IMR-90 (cell line): ENCODE data around the gene C6orf47. TPM values are rescaled to one million over a fixed set of nuclear protein-coding genes. Genes with fewer than 3 reads are reported as not detected.
A peak's percentile ranks its signal among the peaks of the same experiment; 100 is the strongest.

Experiments used
- ATAC-seq: fragments of 200-7000 bp; cut with Tn5 transposase; 2 replicates; pipeline ENCODE4 v1.9.1; 2020; ENCODE audit warnings: low read depth, mild to moderate bottlenecking, moderate library complexity
- BruUV-seq: library from RNA; stranded (reverse); fragments of 400-500 nt; replicated peaks from 2 replicates; lab custom pipeline; 2021; lab: Mats Ljungman, UMichigan
- CTCF ChIA-PET: fragments of 300-600 bp; formaldehyde crosslinking; extraction: SDS; loops from one replicate; lab custom pipeline; 2021; ENCODE audit warnings: antibody characterized with exemption; lab: Yijun Ruan, JAX
- POLR2A ChIA-PET: fragments of 300-600 bp; sonication (Branson Sonifier 250); formaldehyde crosslinking; loops from one replicate; lab custom pipeline; 2022; ENCODE audit warnings: antibody characterized with exemption; ENCODE audit not compliant: unreplicated experiment; lab: Charles Lee
- DNase-seq: peaks from one replicate; pipeline ENCODE4 v3.0.0; 2013
- H2AFZ ChIP-seq: replicated peaks from 2 replicates; pipeline ENCODE3; 2013; ENCODE audit warnings: low read length, mild to moderate bottlenecking; ENCODE audit not compliant: poor library complexity
- H2AK5ac ChIP-seq: 2 replicates; pipeline ENCODE4 v1.6.1; 2013; ENCODE audit warnings: low read depth, low read length, inconsistent platforms
- H2AK9ac ChIP-seq: replicated peaks from 2 replicates; pipeline ENCODE3; 2013; ENCODE audit warnings: mild to moderate bottlenecking, low read depth, low read length, moderate library complexity; ENCODE audit not compliant: poor library complexity
- H2BK120ac ChIP-seq: 2 replicates; pipeline ENCODE4 v1.6.1; 2013; ENCODE audit warnings: low read depth, low read length, inconsistent platforms
- H2BK15ac ChIP-seq: 3 replicates; pipeline ENCODE4 v1.6.1; 2013; ENCODE audit warnings: low read depth, low read length, inconsistent platforms
- H2BK20ac ChIP-seq: 2 replicates; pipeline ENCODE4 v1.6.1; 2013; ENCODE audit warnings: low read depth, mild to moderate bottlenecking, inconsistent platforms, low read length, moderate library complexity
- H2BK5ac ChIP-seq: 2 replicates; pipeline ENCODE4 v1.6.1; 2013; ENCODE audit warnings: mild to moderate bottlenecking, low read depth, low read length, inconsistent platforms; ENCODE audit not compliant: poor library complexity, severe bottlenecking
- H3K14ac ChIP-seq: replicated peaks from 2 replicates; pipeline ENCODE4 v1.6.1; 2013; ENCODE audit warnings: low read depth, low read length, inconsistent platforms
- H3K18ac ChIP-seq: 2 replicates; pipeline ENCODE4 v1.6.1; 2013; ENCODE audit warnings: low read depth, low read length, control low read depth
- H3K23ac ChIP-seq: 2 replicates; pipeline ENCODE4 v1.6.1; 2013; ENCODE audit warnings: low read depth, low read length, inconsistent platforms
- H3K27ac ChIP-seq: 2 replicates; pipeline ENCODE4 v1.5.1; 2013; ENCODE audit warnings: mild to moderate bottlenecking, control low read depth, low read length; ENCODE audit not compliant: insufficient read depth
- H3K27me3 ChIP-seq: 2 replicates; pipeline ENCODE4 v1.6.1; 2013; ENCODE audit warnings: low read length; ENCODE audit not compliant: control insufficient read depth, insufficient read depth
- H3K36me3 ChIP-seq: 2 replicates; pipeline ENCODE4 v1.6.1; 2013; ENCODE audit warnings: low read length, mixed read lengths; ENCODE audit not compliant: control insufficient read depth, insufficient read depth
- H3K4ac ChIP-seq: 2 replicates; pipeline ENCODE4 v1.6.1; 2013; ENCODE audit warnings: low read depth, low read length, inconsistent platforms
- H3K4me1 ChIP-seq: 2 replicates; pipeline ENCODE4 v1.6.1; 2013; ENCODE audit warnings: low read length, mixed read lengths; ENCODE audit not compliant: control insufficient read depth, insufficient read depth
- H3K4me2 ChIP-seq: 2 replicates; pipeline ENCODE4 v1.6.1; 2013; ENCODE audit warnings: low read depth, mild to moderate bottlenecking, control low read depth, low read length, moderate library complexity
- H3K4me3 ChIP-seq: 2 replicates; pipeline ENCODE4 v1.5.1; 2013; ENCODE audit warnings: low read depth, mild to moderate bottlenecking, control low read depth, low read length, moderate library complexity; ENCODE audit not compliant: insufficient read depth
- H3K56ac ChIP-seq: 2 replicates; pipeline ENCODE4 v1.6.1; 2013; ENCODE audit warnings: low read length, inconsistent platforms; ENCODE audit not compliant: insufficient read depth; ENCODE audit errors: extremely low read depth
- H3K79me1 ChIP-seq, 2 experiments: 2 replicates each; pipeline ENCODE4 v1.6.1; 2013; ENCODE audit warnings: low read length in 2 of 2, inconsistent platforms in 1 of 2, low read depth in 1 of 2
- H3K9ac ChIP-seq: 2 replicates; pipeline ENCODE4 v1.6.1; 2013; ENCODE audit warnings: low read depth, low read length, control low read depth
- H3K9me1 ChIP-seq: 2 replicates; pipeline ENCODE4 v1.6.1; 2013; ENCODE audit warnings: low read length, inconsistent platforms; ENCODE audit not compliant: insufficient read depth
- H3K9me3 ChIP-seq: 2 replicates; pipeline ENCODE4 v1.6.1; 2013; ENCODE audit warnings: low read length; ENCODE audit not compliant: control insufficient read depth, insufficient read depth
- H4K20me1 ChIP-seq: 2 replicates; pipeline ENCODE4 v1.6.1; 2013; ENCODE audit warnings: low read length, inconsistent platforms; ENCODE audit not compliant: insufficient read depth
- H4K5ac ChIP-seq: 2 replicates; pipeline ENCODE4 v1.6.1; 2013; ENCODE audit warnings: mild to moderate bottlenecking, low read depth, low read length, control low read depth
- H4K8ac ChIP-seq, 2 experiments: 2 replicates each; pipeline ENCODE4 v1.6.1; 2013; ENCODE audit warnings: low read depth in 2 of 2, low read length in 2 of 2, control low read depth in 1 of 2, inconsistent platforms in 1 of 2
- H4K91ac ChIP-seq: 2 replicates; pipeline ENCODE4 v1.6.1; 2013; ENCODE audit warnings: low read depth, low read length, inconsistent platforms; ENCODE audit not compliant: insufficient read depth
- WGBS, 2 experiments: methylation state at CpG; one replicate each; pipeline versions ENCODE4 v1.1.5 to v1.1.7; 2013; ENCODE audit warnings: missing lambda C conversion rate in 2 of 2; ENCODE audit not compliant: insufficient read length in 1 of 2; ENCODE audit errors: extremely low coverage in 2 of 2; 5-methylcytosine and 5-hydroxymethylcytosine counted together
- dilution Hi-C: fragments of 300-500 bp; cut with HindIII; formaldehyde crosslinking; loops from one replicate; pipeline ENCODE4 v1.14.3; 2018; ENCODE audit warnings: low sequenced_read_pairs; ENCODE audit not compliant: unreplicated experiment
- in situ Hi-C: fragments of 300-500 bp; cut with MboI; formaldehyde crosslinking; loops from 3 replicates; pipeline ENCODE4 v1.14.3; 2019; ENCODE audit warnings: low sequenced_read_pairs, inconsistent platforms, mixed read lengths
- intact Hi-C: fragments of 100-400 bp; cut with micrococcal nuclease; formaldehyde crosslinking; loops from 2 replicates; pipeline ENCODE4 v1.10.0; 2022
- polyA plus RNA-seq, 3 experiments: library from polyadenylated mRNA; depleted of rRNA; stranded (reverse); fragments of >200 nt; gene quantifications; 2 replicates each; pipeline ENCODE4 v1.2.3, GENCODE V29; 2012; ENCODE audit warnings: low replicate concordance in 1 of 3
- total RNA-seq: library from RNA; depleted of rRNA; stranded (reverse); fragments of >200 nt; gene quantifications from 2 replicates; pipeline ENCODE4 v1.2.3, GENCODE V29; 2012
- TF ChIP-seq, protein P1 (sequence below): conservative IDR thresholded peaks from 2 replicates; pipeline ENCODE4 v1.5.1; 2012; ENCODE audit warnings: mild to moderate bottlenecking, low read depth, low read length, improper control_type of control experiment
- TF ChIP-seq, protein P2 (sequence below): fragments of 150-350 bp; IDR thresholded peaks from 2 replicates; pipeline ENCODE4 v1.6.1; 2017; ENCODE audit warnings: mild to moderate bottlenecking, antibody characterized with exemption, low read length, low read depth

C6orf47 gene
- total and polyA plus RNA-seq, 2 of the 4 experiments (the other 2 are of a cell fraction) = 8.9 to 14.2 TPM

DNA sequence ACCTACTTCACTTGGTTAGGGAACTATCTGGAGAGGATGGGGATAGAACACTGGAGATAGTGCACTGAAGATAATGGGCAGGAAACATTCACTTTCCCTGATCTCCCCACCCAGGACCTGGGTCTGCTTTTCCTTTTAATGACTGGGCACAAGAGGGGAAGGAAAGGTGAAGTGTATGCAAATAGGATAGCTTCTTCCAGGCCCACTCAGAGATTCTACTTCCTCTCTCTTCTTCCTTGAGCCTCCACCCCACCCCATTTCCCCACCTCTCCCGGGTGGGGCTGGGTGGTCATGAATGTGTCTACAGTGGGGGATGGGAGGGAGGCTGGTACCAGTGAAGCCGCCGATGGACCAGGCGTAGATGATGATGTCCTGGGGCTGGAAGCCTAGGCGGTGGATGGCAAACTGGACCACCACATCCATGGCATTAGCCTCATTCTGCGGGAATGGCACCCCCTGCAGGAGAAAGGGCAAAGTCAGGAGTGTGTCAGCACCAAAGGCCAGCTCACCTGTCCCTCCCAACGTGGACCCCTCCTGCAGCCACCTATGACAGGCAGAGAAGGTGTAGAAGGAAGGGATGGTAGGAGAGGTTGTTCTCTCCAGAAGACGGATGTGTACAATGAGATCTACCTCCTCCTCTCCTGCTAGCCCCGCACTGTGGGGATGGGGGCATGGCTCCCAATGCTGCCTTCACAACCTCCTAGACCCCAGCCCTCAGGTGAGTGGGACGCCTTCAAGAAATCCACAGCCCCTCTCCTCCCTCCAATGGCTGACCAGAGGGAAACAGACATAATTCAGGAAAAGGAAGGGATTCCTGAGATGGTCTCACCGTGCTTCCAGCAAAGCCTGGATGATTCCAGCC is 28.9 kb upstream of the C6orf47 start:
- Histone ChIP-seq H4K20me1 (no peaks in the 10 kb centered on the region), H3K18ac (no peak overlapping the region), H2AK9ac (no peak overlapping the region), H2AK5ac (no peak overlapping the region), H2AFZ (no peak overlapping the region), H3K4ac (no peak overlapping the region), H3K23ac (no peak overlapping the region), H3K4me2 (no peak overlapping the region), H3K36me3 (peaks cover 72% of the 10 kb centered on the region), H3K27ac (no peak overlapping the region), H3K56ac (no peak overlapping the region), H2BK5ac (no peak overlapping the region), H3K4me3 (no peak overlapping the region), H3K9ac (no peak overlapping the region), H3K9me1 (no peaks in the 10 kb centered on the region), H3K4me1 (no peaks in the 10 kb centered on the region), H3K14ac (no peak overlapping the region), H2BK20ac (no peak overlapping the region), H3K79me1 (peaks cover 4 to 6% of the 10 kb centered on the region in 2 experiments; a peak in 2 of 4 replicates), H2BK15ac (no peak overlapping the region), H4K91ac (no peak overlapping the region), H3K9me3 (no peaks in the 10 kb centered on the region), H4K8ac (no peak overlapping the region), H3K27me3 (no peaks in the 10 kb centered on the region), H2BK120ac (no peak overlapping the region), H4K5ac (no peak overlapping the region)
- DNase-seq (no peak), ATAC-seq (peak; percentile 48; the same call in 1 of the 2 replicates)
- dilution Hi-C loops (no loop called here), in situ Hi-C loops (loop anchor here (10.0 kb wide), 2 partner anchors 145 to 255 kb away; partner anchors contain the start of gene CFB), intact Hi-C loops (no loop called here)
- TF ChIP-seq, protein P1, sequence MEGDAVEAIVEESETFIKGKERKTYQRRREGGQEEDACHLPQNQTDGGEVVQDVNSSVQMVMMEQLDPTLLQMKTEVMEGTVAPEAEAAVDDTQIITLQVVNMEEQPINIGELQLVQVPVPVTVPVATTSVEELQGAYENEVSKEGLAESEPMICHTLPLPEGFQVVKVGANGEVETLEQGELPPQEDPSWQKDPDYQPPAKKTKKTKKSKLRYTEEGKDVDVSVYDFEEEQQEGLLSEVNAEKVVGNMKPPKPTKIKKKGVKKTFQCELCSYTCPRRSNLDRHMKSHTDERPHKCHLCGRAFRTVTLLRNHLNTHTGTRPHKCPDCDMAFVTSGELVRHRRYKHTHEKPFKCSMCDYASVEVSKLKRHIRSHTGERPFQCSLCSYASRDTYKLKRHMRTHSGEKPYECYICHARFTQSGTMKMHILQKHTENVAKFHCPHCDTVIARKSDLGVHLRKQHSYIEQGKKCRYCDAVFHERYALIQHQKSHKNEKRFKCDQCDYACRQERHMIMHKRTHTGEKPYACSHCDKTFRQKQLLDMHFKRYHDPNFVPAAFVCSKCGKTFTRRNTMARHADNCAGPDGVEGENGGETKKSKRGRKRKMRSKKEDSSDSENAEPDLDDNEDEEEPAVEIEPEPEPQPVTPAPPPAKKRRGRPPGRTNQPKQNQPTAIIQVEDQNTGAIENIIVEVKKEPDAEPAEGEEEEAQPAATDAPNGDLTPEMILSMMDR = 0 out of 2 replicates have a peak, but pooled peaks have one; percentile 26
- TF ChIP-seq, protein P2, sequence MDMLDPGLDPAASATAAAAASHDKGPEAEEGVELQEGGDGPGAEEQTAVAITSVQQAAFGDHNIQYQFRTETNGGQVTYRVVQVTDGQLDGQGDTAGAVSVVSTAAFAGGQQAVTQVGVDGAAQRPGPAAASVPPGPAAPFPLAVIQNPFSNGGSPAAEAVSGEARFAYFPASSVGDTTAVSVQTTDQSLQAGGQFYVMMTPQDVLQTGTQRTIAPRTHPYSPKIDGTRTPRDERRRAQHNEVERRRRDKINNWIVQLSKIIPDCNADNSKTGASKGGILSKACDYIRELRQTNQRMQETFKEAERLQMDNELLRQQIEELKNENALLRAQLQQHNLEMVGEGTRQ = no peak
- 60% methylated on average over 1 of the region's 11 CpGs; no CpG with 5 or more reads in 1 of the 2 experiments for WGBS, 2 experiments
- no TSS peak for BruUV-seq
- POLR2A ChIA-PET = no interaction called here
- CTCF ChIA-PET = interaction anchor here (0.8 kb wide), 1 partner anchor 13 kb away, joined by 3 read pairs; no protein-coding TSS in a partner anchor
